Stimulated activated CD4-positive, alpha-beta T cell treated with anti-CD3 and anti-CD28 coated beads, TNF-alpha, amount 100 ng/mL, for 24 hours (primary cell): ENCODE measurements around the gene WDTC1.

Experiments used
- DNase-seq, 3 experiments: peaks; one replicate each; pipeline ENCODE4 v3.0.0-alpha.2; 2020; ENCODE audit warnings: low read depth in 3 of 3

Gene WDTC1

DNA sequence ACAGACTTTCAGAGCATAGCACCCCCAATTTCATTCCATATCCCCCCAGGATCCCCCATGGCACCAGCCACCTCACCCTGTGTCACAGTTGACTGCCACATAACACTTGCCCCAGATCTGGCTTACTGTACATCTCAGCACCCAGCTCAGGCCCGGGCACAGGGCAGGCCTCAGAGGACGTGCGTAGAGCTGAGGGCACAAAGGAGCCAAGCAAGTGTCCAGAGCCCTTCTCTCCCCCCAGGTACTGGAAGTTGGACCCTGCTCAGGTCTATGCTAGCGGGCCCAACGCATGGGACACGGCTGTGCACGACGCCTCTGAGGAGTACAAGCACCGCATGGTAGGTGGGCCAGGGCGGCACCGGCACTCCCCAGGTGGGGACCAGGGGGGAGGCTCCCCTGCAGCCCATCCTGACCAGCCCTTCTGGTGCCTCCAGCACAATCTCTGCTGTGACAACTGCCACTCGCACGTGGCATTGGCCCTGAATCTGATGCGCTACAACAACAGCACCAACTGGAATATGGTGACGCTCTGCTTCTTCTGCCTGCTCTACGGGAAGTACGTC is 99.4 kb downstream of the WDTC1 start:
- no peak for DNase-seq

DNA sequence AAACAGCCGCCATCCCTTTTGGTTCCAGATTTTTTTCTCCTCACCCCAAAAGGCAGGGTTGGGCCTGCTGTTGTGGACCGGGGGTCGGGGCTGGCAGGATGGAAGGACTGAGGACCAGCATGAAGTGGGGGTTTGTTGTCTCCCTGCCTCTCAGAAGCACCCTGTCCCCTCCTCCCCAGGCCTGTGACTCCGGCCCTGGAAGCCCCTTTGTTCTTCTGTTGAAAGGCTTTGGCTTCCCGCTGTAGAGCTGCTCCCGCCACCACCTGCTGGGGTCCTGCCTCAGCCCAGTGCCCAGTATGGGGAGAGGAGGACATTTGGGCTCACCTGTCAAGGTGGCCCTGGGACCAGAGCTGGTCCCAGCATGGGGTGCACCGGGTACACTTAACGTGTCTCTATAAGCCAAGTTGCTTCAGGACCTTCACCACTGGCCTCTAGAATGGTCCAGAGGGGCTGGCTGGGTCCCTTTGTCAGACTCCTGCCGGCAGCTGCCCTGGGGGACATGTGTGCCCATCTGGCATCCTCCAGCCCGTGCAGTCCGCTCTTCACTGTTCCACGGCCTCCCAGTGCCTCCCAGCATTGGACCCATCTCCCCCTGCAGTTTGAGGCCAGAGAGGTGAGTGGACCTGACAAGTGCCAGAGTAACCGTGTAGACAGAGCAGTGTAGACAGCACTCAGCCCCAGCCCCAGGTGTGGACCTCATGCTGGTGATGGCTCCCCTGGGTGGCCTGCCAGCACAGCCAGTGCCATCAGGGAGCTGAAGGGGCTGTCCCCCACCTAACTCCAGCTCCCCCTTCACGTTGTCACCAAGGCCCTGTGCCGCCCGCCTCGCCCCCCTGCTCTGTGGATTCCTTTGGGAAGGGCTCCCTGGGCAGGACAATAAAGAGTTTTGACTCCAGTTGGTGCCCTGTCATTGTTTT is 101.3 kb downstream of the WDTC1 start:
- DNase-seq = no peak

DNA sequence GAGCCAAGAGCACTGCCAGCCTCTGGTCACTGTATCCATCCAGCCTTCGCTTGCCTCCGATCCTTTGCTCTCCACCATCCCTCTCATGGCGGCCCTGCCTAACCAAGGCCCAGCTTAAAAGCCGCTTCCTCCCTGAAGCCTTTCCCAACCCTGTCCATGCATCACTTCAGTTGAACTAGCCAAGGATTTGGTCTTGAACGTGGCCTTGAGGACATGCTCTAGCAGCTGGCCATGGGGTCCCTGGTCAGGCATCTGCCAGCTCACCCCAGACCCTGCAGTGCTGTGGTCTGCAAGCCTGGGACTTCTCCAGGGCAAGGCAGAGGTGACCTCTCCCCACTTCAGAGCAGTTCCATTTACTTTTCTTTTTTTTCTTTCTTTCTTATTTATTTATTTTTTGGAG is 102.3 kb downstream of the WDTC1 start:
- DNase-seq = no peak

DNA sequence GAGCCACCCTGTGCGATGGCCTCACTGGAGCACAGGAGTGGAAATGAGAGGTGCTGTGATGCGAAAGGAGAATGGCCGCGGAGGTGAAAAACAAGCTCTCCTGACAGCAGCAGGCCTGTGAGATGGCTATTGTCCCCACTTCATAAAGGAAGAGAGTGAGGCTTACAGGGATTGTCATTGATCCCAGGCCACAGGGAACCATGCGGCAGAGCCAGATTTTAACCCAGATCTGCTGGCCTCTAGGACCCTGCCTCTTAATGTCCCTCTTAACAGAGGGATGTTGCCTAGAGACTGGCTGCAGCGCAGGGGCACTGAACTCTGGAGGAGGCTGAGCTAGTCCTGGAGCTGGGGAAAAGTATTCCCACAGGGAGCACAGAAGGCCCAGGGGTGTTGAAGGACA is 104.3 kb downstream of the WDTC1 start:
- DNase-seq = no peak

DNA sequence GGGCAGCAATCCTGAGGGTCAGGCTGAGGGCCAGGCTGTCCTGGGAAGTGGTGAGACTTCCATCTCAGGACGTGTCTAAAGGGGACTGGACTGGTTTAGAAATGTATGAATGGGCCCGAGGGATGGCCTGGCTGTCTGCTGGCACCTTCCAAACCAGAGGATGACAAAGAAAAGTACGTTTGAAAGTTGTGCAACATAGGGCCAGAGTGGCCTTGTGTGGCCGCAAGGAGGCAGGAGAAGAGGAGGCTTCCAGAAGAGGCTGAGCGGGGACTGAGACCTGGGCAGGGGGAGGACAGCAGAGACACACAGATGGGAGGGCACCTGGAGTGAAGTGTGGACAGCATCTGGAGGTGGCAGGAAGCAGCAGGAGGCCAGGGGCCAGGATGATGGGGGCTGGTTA is 104.8 kb downstream of the WDTC1 start:
- DNase-seq = no peak

DNA sequence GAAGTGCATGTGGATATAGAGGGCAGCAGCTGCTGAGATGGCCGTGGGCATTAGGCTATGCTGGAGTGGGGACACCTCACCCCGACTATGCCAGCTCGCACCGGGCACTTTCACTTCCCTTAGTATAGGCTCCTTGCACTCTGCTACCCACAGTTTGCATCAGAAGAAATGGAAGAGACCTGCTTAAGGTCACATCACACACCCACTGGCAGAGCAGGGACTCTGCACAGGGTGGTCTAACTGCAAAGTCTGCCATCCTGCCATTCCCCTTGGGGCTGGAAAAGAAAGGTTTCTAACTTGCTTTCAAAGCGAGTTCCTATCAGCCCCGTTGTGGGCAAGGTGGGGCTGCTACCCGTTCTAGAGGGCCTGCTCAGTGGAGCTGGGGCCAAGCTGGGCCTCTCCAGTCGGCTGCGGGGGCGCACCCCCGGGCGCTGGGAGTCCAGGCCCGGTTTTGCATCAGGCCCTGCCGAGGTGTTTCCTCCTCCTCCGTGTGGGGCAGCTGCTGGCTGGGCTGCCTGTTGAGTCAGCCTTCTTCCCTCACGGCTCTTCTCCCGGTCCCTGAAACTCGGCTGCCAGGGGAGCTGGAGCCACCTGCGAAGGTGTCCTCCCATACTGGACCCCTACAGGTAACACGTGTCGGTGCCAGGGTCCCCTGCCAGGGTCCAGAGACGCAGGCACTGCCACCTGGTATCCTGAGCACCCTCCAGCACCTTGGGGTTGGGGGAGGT is 107.3 kb downstream of the WDTC1 start, which contains the start of gene SYTL1:
Gene SYTL1, plus strand, starts transcription at position 498 of the 728 bp plus-strand sequence. CDS start 3,313 bp downstream, outside the sequence.
- DNase-seq = peak in 1 of 3 experiments; percentile 61

DNA sequence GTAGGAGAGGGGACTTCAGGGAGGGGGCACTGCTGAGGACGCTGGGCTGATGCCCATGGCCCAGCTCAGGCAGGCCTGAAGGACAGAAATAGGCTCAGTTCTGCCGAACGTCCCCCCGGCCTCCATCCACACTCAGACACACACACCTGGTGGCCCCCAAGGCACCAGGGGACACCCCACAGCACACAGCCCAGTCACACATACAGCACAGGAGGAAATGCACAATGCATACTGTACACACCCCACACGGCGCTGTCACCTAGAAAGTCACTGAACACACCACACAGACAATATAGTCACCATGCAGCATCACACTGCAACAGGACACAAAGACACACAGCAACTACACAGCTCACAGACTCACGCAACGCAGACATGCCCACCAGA is 108.0 kb downstream of the WDTC1 start:
- DNase-seq = peak in 1 of 3 experiments; percentile 41

DNA sequence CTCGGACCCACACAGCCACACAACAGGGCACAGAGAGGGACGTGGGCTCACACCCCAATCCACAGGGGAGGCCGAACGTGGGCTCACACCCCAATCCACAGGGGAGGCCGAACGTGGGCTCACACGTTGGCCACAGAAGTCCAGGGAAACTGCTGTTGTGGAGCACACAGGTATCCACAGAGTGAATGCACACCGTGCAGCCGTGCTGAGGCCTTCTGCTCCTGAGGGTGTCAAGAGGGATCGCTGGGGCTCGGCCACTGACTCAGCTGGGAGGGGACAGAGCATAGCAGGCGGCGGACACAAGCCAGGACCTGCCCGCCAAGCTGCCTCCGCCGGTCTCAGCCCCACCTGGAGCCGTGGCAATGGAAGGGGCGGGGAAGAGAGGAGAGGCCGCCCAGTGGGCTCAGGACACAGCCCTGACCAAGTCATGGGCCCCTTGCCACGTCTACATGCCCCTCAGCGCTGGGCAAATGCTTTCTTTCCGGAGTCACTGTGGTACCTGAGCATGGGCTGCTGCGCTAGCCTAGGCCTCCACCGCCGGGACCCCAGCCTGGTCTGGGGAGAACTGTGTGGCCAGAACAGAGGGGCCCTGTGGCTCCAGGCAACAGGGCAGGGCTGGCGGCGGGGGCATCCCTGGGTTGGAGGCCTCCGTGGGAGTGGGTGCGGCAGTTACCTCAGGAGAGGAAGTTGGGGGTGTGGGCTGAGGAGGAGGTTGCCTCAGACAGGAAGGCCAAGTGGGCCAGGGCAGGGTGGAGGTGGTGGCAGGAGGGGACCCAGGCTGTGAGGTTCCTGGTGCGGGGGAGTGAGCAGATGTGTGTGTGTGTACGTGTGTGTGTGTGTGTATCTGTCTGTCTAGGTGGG is 108.6 kb downstream of the WDTC1 start:
- peak in 1 of 3 experiments; percentile 59 for DNase-seq

DNA sequence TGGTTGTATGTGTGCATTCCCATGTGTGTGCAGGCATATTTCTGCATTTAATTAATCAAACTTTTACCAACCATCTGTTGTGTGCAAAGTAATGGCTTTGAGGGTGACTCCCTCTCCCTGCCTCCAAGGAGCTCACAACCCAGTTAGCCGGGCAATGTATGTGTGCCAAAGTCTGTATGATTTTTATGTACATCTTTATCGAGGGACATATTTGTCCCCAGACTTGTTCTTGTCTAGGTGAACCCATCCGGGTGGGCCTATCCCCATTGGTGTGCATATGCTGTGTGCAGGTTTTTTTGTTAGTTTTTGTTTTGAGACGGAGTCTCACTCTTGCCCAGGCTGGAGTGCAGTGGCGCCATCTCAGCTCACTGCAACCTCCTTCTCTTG is 109.2 kb downstream of the WDTC1 start:
- no peak for DNase-seq

DNA sequence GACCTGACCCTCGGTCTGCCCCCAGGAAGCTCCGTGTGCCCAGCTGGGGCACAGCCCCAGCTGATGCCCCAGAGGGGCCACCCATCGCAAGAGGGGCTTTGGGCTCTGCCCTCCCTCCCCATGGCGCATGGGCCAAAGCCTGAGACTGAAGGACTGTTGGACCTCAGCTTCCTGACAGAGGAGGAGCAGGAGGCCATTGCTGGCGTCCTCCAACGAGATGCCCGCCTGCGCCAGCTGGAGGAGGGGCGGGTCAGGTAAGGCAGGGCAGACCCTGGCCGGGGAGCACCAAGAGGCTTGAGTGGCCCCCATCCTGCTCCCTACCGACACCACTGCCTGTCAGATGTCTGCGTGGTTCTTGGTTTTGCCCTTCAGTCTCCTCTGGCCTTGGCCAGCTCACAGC is 110.8 kb downstream of the WDTC1 start:
- DNase-seq = no peak

DNA sequence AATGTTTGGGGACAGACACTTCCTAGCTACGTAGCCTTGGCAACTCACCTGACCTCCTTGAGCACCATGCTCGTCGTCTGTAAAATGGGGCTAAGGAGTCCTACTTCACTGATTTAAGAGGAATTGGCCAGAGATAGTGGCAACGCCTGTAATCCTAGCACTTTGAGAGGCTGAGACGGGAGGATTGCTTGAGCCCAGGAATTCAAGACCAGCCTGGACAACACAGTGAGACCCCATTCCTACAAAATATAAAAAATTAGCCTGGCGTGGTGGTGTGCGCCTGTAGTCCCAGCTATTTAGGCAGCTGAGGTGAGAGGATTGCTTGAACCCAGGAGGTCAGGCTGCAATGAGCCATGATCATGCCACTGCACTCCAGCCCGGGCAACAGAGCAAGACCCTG is 111.9 kb downstream of the WDTC1 start:
- DNase-seq = no peak

DNA sequence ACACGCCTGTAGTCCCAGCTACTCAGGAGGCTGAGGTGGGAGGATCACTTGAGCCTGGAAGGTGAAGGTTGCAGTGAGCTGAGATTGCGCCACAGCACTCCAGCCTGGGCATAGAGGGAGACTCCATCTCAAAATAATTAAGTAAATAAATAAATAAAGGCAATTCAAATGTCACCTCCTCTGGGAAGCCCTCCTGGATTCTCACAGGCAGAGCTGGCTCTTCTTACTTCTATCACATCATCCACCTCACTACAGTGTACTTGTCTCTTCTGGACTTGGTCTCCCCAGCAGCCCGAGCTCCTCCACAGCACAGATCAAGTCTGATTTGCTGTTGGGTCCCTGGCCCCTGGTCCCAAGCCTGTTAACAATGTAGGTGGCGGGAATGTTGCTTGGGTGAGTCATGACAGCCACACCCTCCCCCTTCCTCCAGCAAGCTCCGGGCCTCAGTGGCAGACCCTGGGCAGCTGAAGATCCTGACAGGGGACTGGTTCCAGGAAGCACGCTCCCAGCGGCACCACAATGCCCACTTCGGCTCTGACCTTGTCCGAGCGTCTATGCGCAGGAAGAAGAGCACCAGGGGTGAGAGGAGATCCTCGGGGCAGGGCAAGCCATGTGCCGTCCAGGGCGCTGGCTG is 112.7 kb downstream of the WDTC1 start:
- no peak for DNase-seq

DNA sequence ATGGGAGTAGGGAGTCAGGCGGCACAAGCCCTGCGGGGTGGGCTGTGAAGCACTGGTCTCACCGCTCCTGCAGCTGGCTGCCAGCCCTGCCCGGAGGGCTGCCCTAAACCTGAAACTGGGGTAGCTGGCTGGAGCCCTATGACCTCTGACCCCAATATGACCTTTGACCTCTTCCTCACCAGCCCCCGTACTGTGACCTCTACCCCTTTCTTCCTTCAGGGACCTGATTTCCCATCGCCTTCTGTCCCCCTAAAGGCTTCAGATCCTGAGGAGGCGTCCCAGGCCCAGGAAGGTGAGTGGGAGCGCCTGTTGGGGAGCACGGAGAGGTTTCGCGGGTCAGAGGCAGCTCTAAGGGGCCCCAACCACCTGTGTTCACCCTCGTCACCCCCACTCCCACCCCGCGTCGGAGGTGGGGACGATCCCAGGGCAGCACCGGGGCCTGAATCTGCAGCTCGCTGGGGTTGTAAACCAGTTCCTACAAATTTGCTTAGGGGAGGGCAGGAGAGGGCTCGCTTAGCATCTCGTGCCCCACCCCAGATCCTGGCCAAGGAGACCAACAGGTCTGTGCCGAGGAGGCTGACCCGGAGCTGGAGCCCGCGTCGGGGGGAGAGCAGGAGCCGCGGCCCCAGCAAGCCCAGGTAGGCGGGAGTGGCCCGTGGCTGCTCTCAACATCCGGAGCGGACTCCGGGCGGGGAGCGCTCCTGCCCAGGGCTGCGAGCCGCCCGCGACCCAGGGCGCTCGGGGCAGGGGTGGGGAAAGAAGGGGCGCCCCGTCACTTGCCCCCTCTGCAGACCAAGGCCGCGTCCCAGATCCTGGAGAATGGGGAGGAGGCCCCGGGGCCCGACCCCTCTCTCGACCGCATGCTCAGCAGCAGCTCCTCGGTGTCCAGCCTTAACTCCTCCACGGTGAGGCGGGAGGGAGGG is 114.7 kb downstream of the WDTC1 start:
- DNase-seq = peak in 1 of 3 experiments; percentile 19

DNA sequence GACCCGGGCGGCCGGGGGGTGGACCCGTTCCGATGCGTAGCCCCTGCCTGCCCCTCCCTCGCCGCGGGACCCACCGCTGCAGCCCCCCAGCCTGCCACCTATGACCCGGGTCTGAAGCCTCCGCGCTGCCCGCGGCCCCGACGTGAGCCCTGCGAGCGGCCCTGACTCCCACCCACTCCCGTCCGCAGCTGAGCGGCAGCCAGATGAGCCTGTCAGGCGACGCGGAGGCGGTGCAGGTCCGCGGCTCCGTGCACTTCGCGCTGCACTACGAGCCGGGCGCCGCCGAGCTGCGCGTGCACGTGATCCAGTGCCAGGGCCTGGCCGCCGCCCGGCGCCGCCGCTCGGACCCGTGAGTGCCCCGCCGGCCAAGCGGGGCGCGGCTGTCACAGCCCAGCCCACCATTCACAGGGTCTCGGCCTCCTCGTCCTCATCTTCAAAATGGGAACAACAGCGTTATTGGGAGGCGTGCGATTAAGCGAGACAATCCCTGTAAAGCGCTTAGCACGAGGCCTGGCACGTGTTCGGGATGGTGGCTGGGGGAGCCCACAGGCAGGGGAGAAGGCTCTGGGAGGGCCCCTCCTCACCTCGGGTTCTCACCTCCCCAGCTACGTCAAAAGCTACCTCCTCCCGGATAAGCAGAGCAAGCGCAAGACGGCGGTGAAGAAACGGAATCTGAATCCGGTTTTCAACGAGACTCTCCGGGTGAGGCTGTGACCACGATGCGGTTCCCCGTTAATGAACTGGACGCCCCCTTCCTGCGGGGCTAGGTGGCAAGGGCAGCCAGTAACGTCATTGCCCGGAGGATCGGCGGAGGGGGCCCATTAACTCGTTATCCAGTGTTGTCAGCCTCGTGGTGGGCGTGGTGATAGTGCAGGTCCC is 115.6 kb downstream of the WDTC1 start:
- no peak for DNase-seq

DNA sequence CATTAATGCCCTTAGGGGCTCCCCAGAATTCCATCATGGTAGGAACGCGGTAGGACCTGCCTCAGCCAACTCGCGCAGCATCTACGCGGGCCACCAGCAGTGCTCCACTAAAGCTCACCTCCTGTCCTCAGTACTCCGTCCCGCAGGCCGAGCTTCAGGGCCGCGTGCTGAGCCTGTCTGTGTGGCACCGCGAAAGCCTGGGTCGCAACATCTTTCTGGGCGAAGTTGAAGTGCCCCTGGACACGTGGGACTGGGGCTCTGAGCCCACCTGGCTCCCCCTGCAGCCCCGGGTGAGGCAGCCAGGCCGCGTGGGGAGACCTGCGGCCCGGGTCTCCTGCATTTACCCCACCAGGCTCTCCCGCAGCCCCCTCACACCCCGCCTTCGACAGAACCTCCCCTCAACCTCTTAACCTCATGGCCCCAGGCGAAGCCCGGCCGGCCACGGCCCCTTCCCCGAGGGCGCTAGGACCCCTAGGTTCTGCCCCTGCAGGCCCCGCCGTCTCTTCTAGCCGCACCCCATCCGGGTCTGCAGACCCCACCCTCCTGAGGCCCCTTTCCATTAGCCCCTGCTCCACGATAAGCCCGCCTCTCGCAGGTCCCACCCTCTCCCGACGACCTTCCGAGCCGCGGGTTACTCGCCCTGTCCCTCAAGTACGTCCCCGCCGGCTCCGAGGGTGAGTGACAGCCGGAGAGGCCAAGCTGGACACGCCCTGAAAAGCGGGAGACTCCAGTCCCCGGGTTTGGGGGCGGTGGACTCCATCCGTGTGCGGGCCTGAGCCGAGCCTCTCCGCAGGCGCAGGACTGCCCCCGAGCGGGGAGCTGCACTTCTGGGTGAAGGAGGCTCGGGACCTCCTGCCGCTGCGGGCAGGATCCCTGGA is 116.5 kb downstream of the WDTC1 start:
- DNase-seq = no peak

DNA sequence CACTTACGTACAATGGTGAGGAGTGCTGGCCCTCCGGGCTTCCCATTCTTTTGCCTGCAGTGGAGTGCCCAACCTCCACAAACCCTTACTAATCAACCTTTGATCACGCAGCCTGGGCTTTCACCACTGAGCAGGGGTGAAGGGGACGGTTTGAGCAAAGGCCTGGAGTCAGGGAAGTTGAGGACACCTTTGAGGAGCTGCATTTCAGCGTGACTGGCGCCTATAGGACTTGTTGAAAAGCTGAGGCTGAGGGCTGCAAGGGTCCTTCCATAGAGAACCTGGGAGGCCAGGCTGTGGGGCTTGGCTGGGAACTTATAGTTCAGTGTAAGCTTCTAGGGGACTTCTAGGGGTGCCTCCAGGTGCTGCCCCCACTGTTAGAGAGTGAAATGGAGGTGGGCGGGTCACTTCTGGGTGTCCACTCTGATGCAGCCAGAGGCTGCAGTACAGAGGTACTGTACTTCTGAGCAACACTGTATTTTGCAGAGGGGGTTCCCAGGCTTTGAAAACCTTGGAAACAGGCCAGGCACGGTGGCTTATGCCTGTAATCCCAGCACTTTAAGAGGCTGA is 117.2 kb downstream of the WDTC1 start:
- no peak for DNase-seq

DNA sequence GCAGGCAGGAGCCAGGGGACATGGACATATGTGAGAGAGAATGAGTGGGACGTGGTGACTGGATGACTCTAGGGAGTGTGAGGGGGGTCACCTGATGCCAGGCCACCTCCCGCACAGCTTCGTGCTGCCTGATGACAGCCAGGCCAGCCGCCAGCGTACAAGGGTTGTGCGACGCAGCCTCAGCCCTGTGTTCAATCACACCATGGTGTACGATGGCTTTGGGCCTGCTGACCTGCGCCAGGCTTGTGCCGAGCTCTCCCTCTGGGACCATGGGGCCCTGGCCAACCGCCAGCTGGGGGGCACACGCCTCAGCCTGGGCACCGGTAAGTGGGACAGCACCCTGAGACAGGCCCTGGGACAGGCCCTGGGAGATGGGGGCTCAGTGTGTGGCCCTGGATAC is 118.7 kb downstream of the WDTC1 start:
- no peak for DNase-seq

DNA sequence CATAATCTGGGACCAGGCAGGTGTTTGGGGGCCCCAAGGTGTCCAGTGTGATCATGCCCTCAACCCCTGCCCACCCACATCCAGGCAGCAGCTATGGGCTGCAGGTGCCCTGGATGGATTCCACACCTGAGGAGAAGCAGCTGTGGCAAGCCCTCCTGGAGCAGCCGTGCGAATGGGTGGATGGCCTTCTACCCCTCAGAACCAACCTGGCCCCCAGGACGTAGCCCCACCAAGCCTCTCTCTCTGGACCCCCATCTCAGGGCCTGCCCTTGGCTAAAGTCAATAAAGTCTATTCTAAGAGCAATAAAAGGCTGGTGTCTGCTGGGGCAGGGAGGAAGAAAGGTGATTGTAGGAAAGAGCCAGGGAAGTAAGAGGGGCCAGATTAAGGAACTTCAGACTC is 119.2 kb downstream of the WDTC1 start:
- DNase-seq = no peak
